ENCODE measurements around the gene TSPYL2.

- no peak for TF ChIP-seq POLR2A (IDR thresholded peaks at IDR 0.05; ENCODE audit: low read depth, low read length)
- no peak for TF ChIP-seq POLR2AphosphoS5 (IDR thresholded peaks at IDR 0.05; ENCODE audit: low read depth, low read length)
- TF ChIP-seq TAF1 (IDR thresholded peaks at IDR 0.05; ENCODE audit: borderline replicate concordance, low read depth, low read length): no peak
These were observed 11.0 kb downstream of the TSPYL2 start for GRCh38 chrX:53093177-53093655.

Data from GM12892 (cell line).